K562 (cell line): ENCODE results near the gene CCP110. TPM values are rescaled to one million over a fixed set of nuclear protein-coding genes. Genes with fewer than 3 reads are reported as not detected.

Experiments
- ADNP ChIP-seq: fragments of 200-800 bp; sonication (Bioruptor generic); IDR thresholded peaks from 2 replicates; pipeline ENCODE4 v1.6.1; 2016; ENCODE audit warnings: missing genetic modification characterization, missing compliant biosample characterization
- BCL6 ChIP-seq: fragments of 250-450 bp; sonication (Bioruptor Pico); IDR thresholded peaks from 2 replicates; pipeline ENCODE4 v1.4.0; 2020
- BMI1 ChIP-seq: fragments of 150-350 bp; IDR thresholded peaks from 2 replicates; pipeline ENCODE4 v1.6.1; 2014; ENCODE audit warnings: low read length
- CREB1 ChIP-seq, 2 experiments: sonication (generic) in 1 of 2; formaldehyde crosslinking in 1 of 2; IDR thresholded peaks; 2 replicates each; pipeline versions ENCODE4 v1.6.1 to v1.8.0; 2012 to 2022; ENCODE audit warnings: inconsistent platforms in 1 of 2, mild to moderate bottlenecking in 1 of 2, missing genetic modification reagents in 1 of 2, moderate library complexity in 1 of 2
- CREM ChIP-seq: IDR thresholded peaks from 2 replicates; pipeline ENCODE4 v1.6.1; 2014; ENCODE audit warnings: antibody characterized with exemption, low read depth
- ELF4 ChIP-seq: fragments of 450-650 bp; formaldehyde crosslinking; IDR thresholded peaks from 2 replicates; pipeline ENCODE4 v1.4.0; 2022; ENCODE audit warnings: missing genetic modification characterization
- EWSR1 ChIP-seq: fragments of 450-650 bp; IDR thresholded peaks from 2 replicates; pipeline ENCODE4 v1.6.1; 2018; ENCODE audit warnings: borderline replicate concordance, mild to moderate bottlenecking, low read depth, moderate library complexity; ENCODE audit not compliant: partially characterized antibody
- HDGF ChIP-seq: fragments of 450-650 bp; IDR thresholded peaks from 2 replicates; pipeline ENCODE4 v1.6.1; 2016
- LCOR ChIP-seq: sonication (generic); formaldehyde crosslinking; IDR thresholded peaks from 2 replicates; pipeline ENCODE4 v1.8.0; 2022; ENCODE audit warnings: mild to moderate bottlenecking, missing genetic modification reagents
- MBD2 ChIP-seq: sonication (generic); IDR thresholded peaks from 2 replicates; pipeline ENCODE4 v1.6.1; 2016; ENCODE audit warnings: low read depth, borderline replicate concordance
- PHF21A ChIP-seq: fragments of 450-650 bp; IDR thresholded peaks from 2 replicates; pipeline ENCODE4 v1.6.1; 2017; ENCODE audit warnings: low read depth, borderline replicate concordance
- PML ChIP-seq: IDR thresholded peaks from 2 replicates; pipeline ENCODE4 v1.6.1; 2012; ENCODE audit warnings: low read length, inconsistent platforms
- POU5F1 ChIP-seq: fragments of 150-350 bp; IDR thresholded peaks from 2 replicates; pipeline ENCODE4 v1.6.1; 2014; ENCODE audit warnings: borderline replicate concordance, low read length, low read depth, mild to moderate bottlenecking; ENCODE audit not compliant: partially characterized antibody
- RBM25 ChIP-seq: fragments of 200-400 bp; formaldehyde crosslinking; IDR thresholded peaks from 2 replicates; pipeline ENCODE4 v1.6.1; 2018; ENCODE audit warnings: low read length, low read depth, moderate library complexity; ENCODE audit not compliant: severe bottlenecking
- TEAD1 ChIP-seq, 2 experiments: fragments of 450-650 bp in 1 of 2; sonication (generic) in 1 of 2; formaldehyde crosslinking; IDR thresholded peaks; 2 replicates each; pipeline versions ENCODE4 v1.4.0 to v1.8.0; 2020 to 2022; ENCODE audit warnings: mild to moderate bottlenecking in 2 of 2, missing genetic modification reagents in 1 of 2
- TFAM ChIP-seq: fragments of 250-450 bp; sonication (Bioruptor Pico); conservative IDR thresholded peaks from 2 replicates; pipeline ENCODE4 v1.5.0; 2021; ENCODE audit warnings: mild to moderate bottlenecking, moderate library complexity
- TSC22D4 ChIP-seq: fragments of 450-650 bp; IDR thresholded peaks from 2 replicates; pipeline ENCODE4 v1.6.1; 2016; ENCODE audit warnings: missing genetic modification characterization, missing biosample characterization, control low read depth
- ZBTB1 ChIP-seq: sonication (generic); formaldehyde crosslinking; IDR thresholded peaks from 2 replicates; pipeline ENCODE4 v1.8.1; 2023; ENCODE audit warnings: missing genetic modification reagents, low read depth, mild to moderate bottlenecking, borderline replicate concordance
- ZNF184 ChIP-seq: sonication (generic); formaldehyde crosslinking; IDR thresholded peaks from 2 replicates; pipeline ENCODE4 v1.5.0; 2020; ENCODE audit warnings: missing genetic modification reagents
- ZNF41 ChIP-seq: fragments of 250-450 bp; sonication (Bioruptor Pico); conservative IDR thresholded peaks from 2 replicates; pipeline ENCODE4 v1.4.0; 2020; ENCODE audit warnings: mild to moderate bottlenecking
- ZNF445 ChIP-seq: fragments of 250-450 bp; sonication (Bioruptor Pico); IDR thresholded peaks from 2 replicates; pipeline ENCODE4 v1.4.0; 2020; ENCODE audit warnings: low read depth, mild to moderate bottlenecking, moderate library complexity
- ZNF583 ChIP-seq: fragments of 250-450 bp; sonication (Bioruptor Pico); IDR thresholded peaks from 2 replicates; pipeline ENCODE4 v1.4.0; 2020
- ZNF668 ChIP-seq: fragments of 250-450 bp; sonication (Bioruptor Pico); IDR thresholded peaks from 2 replicates; pipeline ENCODE4 v1.8.0; 2022; ENCODE audit warnings: mild to moderate bottlenecking, inconsistent platforms
- polyA plus RNA-seq, 8 experiments: library from polyadenylated mRNA; depleted of rRNA in 4 of 8; stranded (reverse) in 5 of 8; unstranded in 3 of 8; fragments of >200 nt; fragmentation: Nextera tagmentation in 2 of 8; fragmentation: Illumina TruSeq in 1 of 8; extraction: Ambion mirVana in 2 of 8; extraction: Trizol in 1 of 8; gene quantifications; 2 replicates each; pipeline versions ENCODE4 v1.2.1 to v1.2.3, GENCODE V29; 2011 to 2014; ENCODE audit warnings: inconsistent platforms in 1 of 8, missing spikeins in 1 of 8
- total RNA-seq, 7 experiments: library from RNA; depleted of rRNA in 6 of 7; stranded (reverse); fragments of >200 nt in 6 of 7; fragmentation: Illumina TruSeq in 2 of 7; extraction: Trizol in 2 of 7; gene quantifications; 2 replicates each; pipeline versions ENCODE4 v1.2.1 to v1.2.3, GENCODE V29; 2011 to 2021; ENCODE audit warnings: low replicate concordance in 1 of 7
- TF ChIP-seq, protein P1 (sequence below): IDR thresholded peaks from 2 replicates; pipeline ENCODE4 v1.6.1; 2014; ENCODE audit warnings: antibody characterized with exemption
- TF ChIP-seq, protein P2 (sequence below): IDR thresholded peaks from 3 replicates; pipeline ENCODE4 v1.6.1; 2011; ENCODE audit warnings: borderline replicate concordance, mild to moderate bottlenecking, moderate library complexity; ENCODE audit not compliant: insufficient read length; ENCODE audit errors: extremely low read depth
- TF ChIP-seq, protein P3 (sequence below), 2 experiments: fragments of 450-650 bp in 1 of 2; sonication (generic) in 1 of 2; formaldehyde crosslinking; conservative IDR thresholded peaks; 2 replicates each; pipeline versions ENCODE4 v1.4.0 to v1.8.1; 2020 to 2022; ENCODE audit warnings: mild to moderate bottlenecking in 1 of 2, missing genetic modification reagents in 1 of 2

The CCP110 gene
- total and polyA plus RNA-seq, 9 of the 15 experiments (the other 6 are each of a cell fraction or from before 2014, with no cell fraction given): 3.5 to 16.1 (median 12.1) TPM

DNA sequence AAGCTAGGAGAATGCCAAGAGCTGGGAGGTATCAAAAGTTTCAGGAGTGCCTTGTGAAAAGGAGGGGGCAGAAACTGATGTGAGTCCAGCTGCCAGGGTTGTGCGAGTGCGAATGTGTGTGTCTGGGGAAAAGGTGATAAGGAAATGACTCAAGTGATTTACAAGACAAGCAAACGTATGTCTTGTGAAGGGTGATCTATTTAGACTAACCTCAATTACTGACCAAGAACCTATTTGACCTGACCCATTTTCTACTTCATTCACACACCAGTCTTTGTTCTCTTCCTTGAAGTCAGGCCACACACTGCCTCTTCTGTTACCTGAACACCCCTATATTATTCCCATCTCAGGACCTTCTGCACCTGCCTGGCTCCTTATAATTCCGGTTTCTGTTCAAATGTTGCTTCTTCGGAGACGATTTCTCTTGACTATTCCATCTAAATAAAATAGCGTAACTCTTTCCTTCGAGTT is 2.8 kb upstream of the CCP110 start (continued):
- TF ChIP-seq POU5F1 (no peak), ELF4 (CRISPR knock-in tag) (0 out of 2 replicates have a peak, but pooled peaks have one; percentile 9), TFAM (no peak), ZNF445 (no peak), ZNF184 (CRISPR knock-in tag) (no peak), CREM (peak; percentile 83), EWSR1 (no peak), ZNF583 (CRISPR knock-in tag) (no peak), ADNP (no peak), ZNF668 (no peak), BCL6 (CRISPR knock-in tag) (no peak), PHF21A (no peak), CREB1 (IDR thresholded peaks at IDR 0.05) (peak; percentile 48; the same call in 1 of the 2 replicates), CREB1 (CRISPR knock-in tag; IDR thresholded peaks at IDR 0.05) (no peak), MBD2 (peak; percentile 65; the same call in 1 of the 2 replicates), BMI1 (no peak), ZBTB1 (CRISPR knock-in tag) (no peak), HDGF (no peak), TSC22D4 (tag) (no peak), PML (peak; percentile 91), ZNF41 (CRISPR knock-in tag) (no peak), LCOR (CRISPR knock-in tag) (no peak), TEAD1 (CRISPR knock-in tag; IDR thresholded peaks at IDR 0.05) (0 out of 4 replicates have a peak, but pooled peaks of 1 of the 2 experiments have one; percentile 32), RBM25 (no peak)
- TF ChIP-seq, protein P1, sequence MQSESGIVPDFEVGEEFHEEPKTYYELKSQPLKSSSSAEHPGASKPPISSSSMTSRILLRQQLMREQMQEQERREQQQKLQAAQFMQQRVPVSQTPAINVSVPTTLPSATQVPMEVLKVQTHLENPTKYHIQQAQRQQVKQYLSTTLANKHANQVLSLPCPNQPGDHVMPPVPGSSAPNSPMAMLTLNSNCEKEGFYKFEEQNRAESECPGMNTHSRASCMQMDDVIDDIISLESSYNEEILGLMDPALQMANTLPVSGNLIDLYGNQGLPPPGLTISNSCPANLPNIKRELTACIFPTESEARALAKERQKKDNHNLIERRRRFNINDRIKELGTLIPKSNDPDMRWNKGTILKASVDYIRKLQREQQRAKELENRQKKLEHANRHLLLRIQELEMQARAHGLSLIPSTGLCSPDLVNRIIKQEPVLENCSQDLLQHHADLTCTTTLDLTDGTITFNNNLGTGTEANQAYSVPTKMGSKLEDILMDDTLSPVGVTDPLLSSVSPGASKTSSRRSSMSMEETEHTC: 0 out of 2 replicates have a peak, but pooled peaks have one; percentile 56
- TF ChIP-seq, protein P2, sequence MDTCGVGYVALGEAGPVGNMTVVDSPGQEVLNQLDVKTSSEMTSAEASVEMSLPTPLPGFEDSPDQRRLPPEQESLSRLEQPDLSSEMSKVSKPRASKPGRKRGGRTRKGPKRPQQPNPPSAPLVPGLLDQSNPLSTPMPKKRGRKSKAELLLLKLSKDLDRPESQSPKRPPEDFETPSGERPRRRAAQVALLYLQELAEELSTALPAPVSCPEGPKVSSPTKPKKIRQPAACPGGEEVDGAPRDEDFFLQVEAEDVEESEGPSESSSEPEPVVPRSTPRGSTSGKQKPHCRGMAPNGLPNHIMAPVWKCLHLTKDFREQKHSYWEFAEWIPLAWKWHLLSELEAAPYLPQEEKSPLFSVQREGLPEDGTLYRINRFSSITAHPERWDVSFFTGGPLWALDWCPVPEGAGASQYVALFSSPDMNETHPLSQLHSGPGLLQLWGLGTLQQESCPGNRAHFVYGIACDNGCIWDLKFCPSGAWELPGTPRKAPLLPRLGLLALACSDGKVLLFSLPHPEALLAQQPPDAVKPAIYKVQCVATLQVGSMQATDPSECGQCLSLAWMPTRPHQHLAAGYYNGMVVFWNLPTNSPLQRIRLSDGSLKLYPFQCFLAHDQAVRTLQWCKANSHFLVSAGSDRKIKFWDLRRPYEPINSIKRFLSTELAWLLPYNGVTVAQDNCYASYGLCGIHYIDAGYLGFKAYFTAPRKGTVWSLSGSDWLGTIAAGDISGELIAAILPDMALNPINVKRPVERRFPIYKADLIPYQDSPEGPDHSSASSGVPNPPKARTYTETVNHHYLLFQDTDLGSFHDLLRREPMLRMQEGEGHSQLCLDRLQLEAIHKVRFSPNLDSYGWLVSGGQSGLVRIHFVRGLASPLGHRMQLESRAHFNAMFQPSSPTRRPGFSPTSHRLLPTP: no peak
- TF ChIP-seq, protein P3, sequence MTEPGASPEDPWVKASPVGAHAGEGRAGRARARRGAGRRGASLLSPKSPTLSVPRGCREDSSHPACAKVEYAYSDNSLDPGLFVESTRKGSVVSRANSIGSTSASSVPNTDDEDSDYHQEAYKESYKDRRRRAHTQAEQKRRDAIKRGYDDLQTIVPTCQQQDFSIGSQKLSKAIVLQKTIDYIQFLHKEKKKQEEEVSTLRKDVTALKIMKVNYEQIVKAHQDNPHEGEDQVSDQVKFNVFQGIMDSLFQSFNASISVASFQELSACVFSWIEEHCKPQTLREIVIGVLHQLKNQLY (CRISPR knock-in tag; conservative IDR thresholded peaks at IDR 0.05): no peak
